Measurements from ENCODE around the gene RBFOX2. TPM values are rescaled to one million over a fixed set of nuclear protein-coding genes. Genes with fewer than 3 reads are reported as not detected.

RBFOX2 gene
- polyA plus RNA-seq, 1 of the 3 experiments (the other 2 are of a cell fraction), result 115 TPM

DNA sequence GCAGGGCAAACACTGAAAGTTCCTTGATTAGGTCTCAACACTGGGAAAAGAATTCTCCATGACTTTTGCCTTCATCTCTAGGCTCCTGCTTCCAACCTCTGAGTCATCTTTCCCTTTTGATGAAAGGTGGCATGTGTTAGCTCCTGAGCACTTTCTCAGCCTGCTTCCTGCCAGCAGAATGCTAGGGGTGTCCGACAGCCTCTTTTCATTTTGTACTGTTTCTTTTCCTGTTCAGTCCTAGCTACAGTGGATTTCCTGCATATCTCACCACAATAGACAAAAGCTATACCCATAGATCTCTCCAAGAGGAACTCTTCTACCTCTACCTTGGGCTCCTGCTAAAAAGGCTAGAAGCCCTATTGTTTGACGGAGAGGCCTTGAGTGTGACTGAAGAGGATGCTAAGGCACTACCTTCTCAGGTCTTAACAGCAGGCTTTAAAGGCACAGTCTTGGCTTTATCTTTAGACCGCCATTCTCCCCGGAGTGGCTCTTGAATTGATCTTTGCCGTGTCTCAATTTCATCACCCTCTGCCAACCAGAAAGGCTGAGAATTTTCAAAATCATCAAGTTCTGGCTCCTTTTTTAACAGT is 145.5 kb downstream of the RBFOX2 start:
- peaks cover 61% of the 10 kb centered on the region for H3K79me2 ChIP-seq (ENCODE audit: insufficient read depth)
- H4K20me1 ChIP-seq (ENCODE audit: insufficient read depth), result peaks cover 91% of the 10 kb centered on the region; the same call in 1 of the 2 replicates
- peaks cover 0 to 4% of the 10 kb centered on the region in 2 experiments for H3K36me3 ChIP-seq (replicated peaks in 1 of 2; ENCODE audit: control insufficient read depth in 1 of 2, insufficient read depth in 2 of 2, low read length in 1 of 2)
- H3K27me3 ChIP-seq (ENCODE audit: insufficient read depth), result no peaks in the 10 kb centered on the region
- no peaks in the 10 kb centered on the region for H3K9me2 ChIP-seq
- WGBS (ENCODE audit: low lambda C conversion rate), result 72% methylated on average over 5 of the region's 5 CpGs
- H3K9ac ChIP-seq, result no peak overlapping the region; the same call in 1 of the 2 replicates
- no peak for DNase-seq
- H3K4me1 ChIP-seq (ENCODE audit: control insufficient read depth in 1 of 2, insufficient read depth in 2 of 2, low read depth in 1 of 2, low read length in 1 of 2), result peaks cover 20 to 21% of the 10 kb centered on the region in 2 experiments
- H3K9me3 ChIP-seq, result no peaks in the 10 kb centered on the region
- CTCF ChIA-PET, result interaction anchor here (0.8 to 1.6 kb wide), 2 partner anchors 38 to 256 kb away, joined by 3 read pairs; no protein-coding TSS in a partner anchor
- no peak overlapping the region for H2AFZ ChIP-seq (ENCODE audit: low read depth)
- POLR2A ChIA-PET, result interaction anchor here (0.7 kb wide), 1 partner anchor 11 kb away, joined by 3 read pairs; no protein-coding TSS in a partner anchor
- H3K4me2 ChIP-seq, result peak overlapping the region; percentile 32; the same call in 1 of the 2 replicates
- no peak overlapping the region for H3K4me3 ChIP-seq (ENCODE audit: low read depth in 2 of 2, low read length in 1 of 2)
- TF ChIP-seq TEAD4 (IDR thresholded peaks at IDR 0.05; ENCODE audit: borderline replicate concordance, insufficient read depth), result no peak
- no peak for TF ChIP-seq CHD2 (IDR thresholded peaks at IDR 0.05; ENCODE audit: low read length, partially characterized antibody)
- TF ChIP-seq TCF12 (IDR thresholded peaks at IDR 0.05), result peak; percentile 55; the same call in 1 of the 2 replicates
- peak; percentile 80; the same call in 1 of the 2 replicates for TF ChIP-seq FOSL2 (IDR thresholded peaks at IDR 0.05; ENCODE audit: borderline replicate concordance, low read depth)
- TF ChIP-seq, protein P1, sequence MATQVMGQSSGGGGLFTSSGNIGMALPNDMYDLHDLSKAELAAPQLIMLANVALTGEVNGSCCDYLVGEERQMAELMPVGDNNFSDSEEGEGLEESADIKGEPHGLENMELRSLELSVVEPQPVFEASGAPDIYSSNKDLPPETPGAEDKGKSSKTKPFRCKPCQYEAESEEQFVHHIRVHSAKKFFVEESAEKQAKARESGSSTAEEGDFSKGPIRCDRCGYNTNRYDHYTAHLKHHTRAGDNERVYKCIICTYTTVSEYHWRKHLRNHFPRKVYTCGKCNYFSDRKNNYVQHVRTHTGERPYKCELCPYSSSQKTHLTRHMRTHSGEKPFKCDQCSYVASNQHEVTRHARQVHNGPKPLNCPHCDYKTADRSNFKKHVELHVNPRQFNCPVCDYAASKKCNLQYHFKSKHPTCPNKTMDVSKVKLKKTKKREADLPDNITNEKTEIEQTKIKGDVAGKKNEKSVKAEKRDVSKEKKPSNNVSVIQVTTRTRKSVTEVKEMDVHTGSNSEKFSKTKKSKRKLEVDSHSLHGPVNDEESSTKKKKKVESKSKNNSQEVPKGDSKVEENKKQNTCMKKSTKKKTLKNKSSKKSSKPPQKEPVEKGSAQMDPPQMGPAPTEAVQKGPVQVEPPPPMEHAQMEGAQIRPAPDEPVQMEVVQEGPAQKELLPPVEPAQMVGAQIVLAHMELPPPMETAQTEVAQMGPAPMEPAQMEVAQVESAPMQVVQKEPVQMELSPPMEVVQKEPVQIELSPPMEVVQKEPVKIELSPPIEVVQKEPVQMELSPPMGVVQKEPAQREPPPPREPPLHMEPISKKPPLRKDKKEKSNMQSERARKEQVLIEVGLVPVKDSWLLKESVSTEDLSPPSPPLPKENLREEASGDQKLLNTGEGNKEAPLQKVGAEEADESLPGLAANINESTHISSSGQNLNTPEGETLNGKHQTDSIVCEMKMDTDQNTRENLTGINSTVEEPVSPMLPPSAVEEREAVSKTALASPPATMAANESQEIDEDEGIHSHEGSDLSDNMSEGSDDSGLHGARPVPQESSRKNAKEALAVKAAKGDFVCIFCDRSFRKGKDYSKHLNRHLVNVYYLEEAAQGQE (IDR thresholded peaks at IDR 0.05; ENCODE audit: low read depth, low read length), result 0 out of 2 replicates have a peak, but pooled peaks have one; percentile 18
- TF ChIP-seq PBX3 (IDR thresholded peaks at IDR 0.05), result peak; percentile 81
- TF ChIP-seq JUND (IDR thresholded peaks at IDR 0.05), result peak; percentile 69
- TF ChIP-seq IRF3 (IDR thresholded peaks at IDR 0.05; ENCODE audit: low read depth, low read length), result no peak
- TF ChIP-seq MXI1 (IDR thresholded peaks at IDR 0.05; ENCODE audit: low read depth, low read length), result no peak
- H3K27ac ChIP-seq (ENCODE audit: low read depth in 2 of 2, low read length in 1 of 2), result peak overlapping the region; percentile 57 to 81
- peaks cover 17% of the 10 kb centered on the region for H3F3A ChIP-seq (replicated peaks; ENCODE audit: insufficient read depth)
